Esophagus (tissue), 2 donors: ENCODE data around the gene RUNX3. TPM values are rescaled to one million over a fixed set of nuclear protein-coding genes. Genes with fewer than 3 reads are reported as not detected.

ENCODE experiments used
- H3K27ac ChIP-seq, 2 donors: one replicate each; pipeline ENCODE4 v1.5.1; 2013; ENCODE audit warnings: low read depth in 2 of 2, mild to moderate bottlenecking in 2 of 2, inconsistent platforms in 1 of 2, low read length in 1 of 2, moderate library complexity in 1 of 2
- H3K27me3 ChIP-seq, 2 donors: one replicate each; pipeline ENCODE4 v1.6.1; 2013; ENCODE audit warnings: low read length in 2 of 2, control low read depth in 1 of 2, mild to moderate bottlenecking in 1 of 2; ENCODE audit not compliant: insufficient read depth in 2 of 2, control insufficient read depth in 1 of 2
- H3K36me3 ChIP-seq, 2 donors: one replicate each; pipeline ENCODE4 v1.6.1; 2013; ENCODE audit warnings: low read length in 1 of 2; ENCODE audit not compliant: control insufficient read depth in 2 of 2, insufficient read depth in 2 of 2
- H3K4me1 ChIP-seq, 2 donors: one replicate each; pipeline ENCODE4 v1.6.1; 2013; ENCODE audit warnings: low read length in 1 of 2; ENCODE audit not compliant: control insufficient read depth in 2 of 2, insufficient read depth in 2 of 2
- H3K4me3 ChIP-seq, 2 donors: one replicate each; pipeline ENCODE4 v1.5.1; 2013; ENCODE audit warnings: low read length in 2 of 2, mild to moderate bottlenecking in 2 of 2, low read depth in 1 of 2, moderate library complexity in 1 of 2
- H3K9me3 ChIP-seq, 2 donors: one replicate each; pipeline ENCODE4 v1.6.1; 2013; ENCODE audit warnings: mild to moderate bottlenecking in 2 of 2, low read depth in 1 of 2, low read length in 1 of 2, moderate library complexity in 1 of 2; ENCODE audit not compliant: control insufficient read depth in 2 of 2, insufficient read depth in 1 of 2
- WGBS, 2 donors: extraction: QIAGEN DNeasy Blood & Tissue Kit; methylation state at CpG; one replicate each; pipeline ENCODE4 v1.1.7; 2013; 5-methylcytosine and 5-hydroxymethylcytosine counted together
- polyA plus RNA-seq, 2 donors: library from polyadenylated mRNA; stranded (reverse); fragments of 200-250 nt; gene quantifications; one replicate each; pipeline ENCODE4 v1.2.3, GENCODE V29; 2013
- donor health status: healthy with polysubstance abuse.
- donor health status: Bipolar disorder and iron deficiency.

The RUNX3 gene
- polyA plus RNA-seq, 2 donors, result 0.77 to 1.4 TPM

- WGBS, 2 donors, result 59 to 68% methylated on average over 15 of the region's 15 CpGs
- Histone ChIP-seq H3K9me3 (no peaks in the 10 kb centered on the region), H3K4me1 (peaks cover 0 to 3% of the 10 kb centered on the region in 2 donors), H3K27ac (no peak overlapping the region), H3K4me3 (no peak overlapping the region), H3K36me3 (no peaks in the 10 kb centered on the region), H3K27me3 (peaks cover 0 to 13% of the 10 kb centered on the region in 2 donors)
These were observed 6.5 kb downstream of the RUNX3 start for GRCh38 chr1:24923485-24924113.

- H3K36me3 ChIP-seq, result no peaks in the 10 kb centered on the region
- no peaks in the 10 kb centered on the region for H3K9me3 ChIP-seq
- no peak overlapping the region for H3K4me3 ChIP-seq
- H3K4me1 ChIP-seq, result peaks cover 0 to 3% of the 10 kb centered on the region in 2 donors
- H3K27ac ChIP-seq, result no peak overlapping the region
- 84 to 85% methylated on average over 9 of the region's 9 CpGs for WGBS, 2 donors
- H3K27me3 ChIP-seq, result peaks cover 0 to 3% of the 10 kb centered on the region in 2 donors
These were observed 8.0 kb downstream of the RUNX3 start for GRCh38 chr1:24921938-24922662.

- Histone ChIP-seq H3K4me3 (no peak overlapping the region), H3K4me1 (no peaks in the 10 kb centered on the region), H3K27me3 (peaks cover 0 to 3% of the 10 kb centered on the region in 2 donors), H3K27ac (no peak overlapping the region), H3K9me3 (no peaks in the 10 kb centered on the region), H3K36me3 (no peaks in the 10 kb centered on the region)
- WGBS, 2 donors, result 72 to 76% methylated on average over 6 of the region's 6 CpGs
These were observed 8.7 kb downstream of the RUNX3 start for GRCh38 chr1:24921412-24921811.

- Histone ChIP-seq H3K27ac (no peak overlapping the region), H3K27me3 (no peaks in the 10 kb centered on the region), H3K9me3 (no peaks in the 10 kb centered on the region), H3K36me3 (no peaks in the 10 kb centered on the region), H3K4me1 (no peaks in the 10 kb centered on the region), H3K4me3 (no peak overlapping the region)
- WGBS, 2 donors, result 74 to 76% methylated on average over 8 of the region's 8 CpGs
These were observed 9.5 kb downstream of the RUNX3 start for GRCh38 chr1:24920533-24920925.

- Histone ChIP-seq H3K4me1 (no peaks in the 10 kb centered on the region), H3K27ac (no peak overlapping the region), H3K36me3 (no peaks in the 10 kb centered on the region), H3K27me3 (no peaks in the 10 kb centered on the region), H3K4me3 (no peak overlapping the region), H3K9me3 (no peaks in the 10 kb centered on the region)
- WGBS, 2 donors, result 47 to 49% methylated on average over 16 of the region's 16 CpGs
These were observed 10.1 kb downstream of the RUNX3 start for GRCh38 chr1:24919791-24920532.

GRCh38 chr1:24918995-24919605 is 11.0 kb downstream of the RUNX3 start:
- H3K4me1 ChIP-seq, result no peaks in the 10 kb centered on the region
- H3K4me3 ChIP-seq, result no peak overlapping the region
- no peak overlapping the region for H3K27ac ChIP-seq
- 87% methylated on average over 17 of the region's 17 CpGs for WGBS, 2 donors
- H3K27me3 ChIP-seq, result no peaks in the 10 kb centered on the region
- no peaks in the 10 kb centered on the region for H3K36me3 ChIP-seq
- no peaks in the 10 kb centered on the region for H3K9me3 ChIP-seq

GRCh38 chr1:24918370-24918769 is 11.7 kb downstream of the RUNX3 start:
- no peak overlapping the region for H3K27ac ChIP-seq
- H3K9me3 ChIP-seq, result no peaks in the 10 kb centered on the region
- peaks cover 0 to 3% of the 10 kb centered on the region in 2 donors for H3K4me1 ChIP-seq
- 87 to 95% methylated on average over 2 of the region's 2 CpGs for WGBS, 2 donors
- no peak overlapping the region for H3K4me3 ChIP-seq
- H3K36me3 ChIP-seq, result peaks cover 0 to 3% of the 10 kb centered on the region in 2 donors
- no peaks in the 10 kb centered on the region for H3K27me3 ChIP-seq

- H3K27me3 ChIP-seq, result no peaks in the 10 kb centered on the region
- peaks cover 0 to 3% of the 10 kb centered on the region in 2 donors for H3K4me1 ChIP-seq
- no peak overlapping the region for H3K27ac ChIP-seq
- 93 to 95% methylated on average over 16 of the region's 16 CpGs for WGBS, 2 donors
- H3K9me3 ChIP-seq, result no peaks in the 10 kb centered on the region
- peaks cover 0 to 3% of the 10 kb centered on the region in 2 donors for H3K36me3 ChIP-seq
- H3K4me3 ChIP-seq, result no peak overlapping the region
These were observed 12.6 kb downstream of the RUNX3 start for GRCh38 chr1:24917327-24918074.
